PC-9 (cell line): ENCODE measurements around the gene DNAJB8. TPM values are rescaled to one million over a fixed set of nuclear protein-coding genes. Genes with fewer than 3 reads are reported as not detected.
A peak's percentile ranks its signal among the peaks of the same experiment; 100 is the strongest.

ENCODE experiments used
- BruUV-seq: library from RNA; stranded (reverse); fragments of 400-500 nt; replicated peaks from 2 replicates; lab custom pipeline; 2021; lab: Mats Ljungman, UMichigan
- CTCF ChIA-PET: fragments of 300-600 bp; sonication (Branson Sonifier 250); formaldehyde crosslinking; loops from one replicate; lab custom pipeline; 2022; ENCODE audit warnings: antibody characterized with exemption; lab: Charles Lee
- POLR2A ChIA-PET: fragments of 300-600 bp; sonication (Branson Sonifier 250); formaldehyde crosslinking; loops from one replicate; lab custom pipeline; 2022; ENCODE audit warnings: antibody characterized with exemption; ENCODE audit not compliant: unreplicated experiment; lab: Charles Lee
- DNase-seq, 2 experiments: peaks; one replicate each; pipeline versions ENCODE4 v3.0.0 to v3.0.0-alpha.2; 2015 to 2022; ENCODE audit warnings: mixed read lengths in 1 of 2
- H2AFZ ChIP-seq: fragments of 200-600 bp; sonication (generic); 2 replicates; pipeline ENCODE4 v1.8.1; 2017; ENCODE audit warnings: antibody characterized with exemption
- H3F3A ChIP-seq: fragments of 200-600 bp; sonication (generic); 2 replicates; pipeline ENCODE4 v1.8.1; 2017; ENCODE audit warnings: antibody characterized with exemption, mild to moderate bottlenecking, low read depth; ENCODE audit not compliant: insufficient read depth
- H3K27ac ChIP-seq: fragments of 200-600 bp; sonication (generic); 2 replicates; pipeline ENCODE4 v1.6.1; 2016; ENCODE audit warnings: mixed run types
- H3K27me3 ChIP-seq: fragments of 200-600 bp; sonication (generic); 2 replicates; pipeline ENCODE4 v1.6.1; 2016; ENCODE audit warnings: low read depth, mixed run types; ENCODE audit not compliant: insufficient read depth
- H3K36me3 ChIP-seq: fragments of 200-600 bp; sonication (generic); 2 replicates; pipeline ENCODE4 v1.6.1; 2016; ENCODE audit warnings: low read depth, mixed run types
- H3K4me1 ChIP-seq: fragments of 200-600 bp; sonication (generic); replicated peaks from 2 replicates; pipeline ENCODE4 v1.6.1; 2016; ENCODE audit warnings: mixed run types; ENCODE audit not compliant: insufficient read depth
- H3K4me2 ChIP-seq: fragments of 200-600 bp; sonication (generic); 2 replicates; pipeline ENCODE4 v1.6.1; 2017; ENCODE audit warnings: mixed run types
- H3K4me3 ChIP-seq: fragments of 200-600 bp; sonication (generic); 2 replicates; pipeline ENCODE4 v1.6.1; 2016; ENCODE audit warnings: mixed run types
- H3K79me2 ChIP-seq: fragments of 200-600 bp; sonication (generic); 2 replicates; pipeline ENCODE4 v1.6.1; 2017; ENCODE audit warnings: low read depth, mixed run types
- H3K9me2 ChIP-seq: fragments of 200-600 bp; sonication (generic); 2 replicates; pipeline ENCODE4 v1.8.1; 2017; ENCODE audit warnings: mild to moderate bottlenecking; ENCODE audit not compliant: insufficient read depth
- H3K9me3 ChIP-seq: fragments of 200-600 bp; sonication (generic); 2 replicates; pipeline ENCODE4 v1.8.1; 2016; ENCODE audit warnings: low read depth; ENCODE audit not compliant: insufficient read depth
- H4K20me1 ChIP-seq: fragments of 200-600 bp; sonication (generic); 2 replicates; pipeline ENCODE4 v1.8.1; 2017; ENCODE audit not compliant: insufficient read depth
- CTCF ChIP-seq: fragments of 200-600 bp; sonication (generic); conservative IDR thresholded peaks from 2 replicates; pipeline ENCODE4 v1.6.1; 2017; ENCODE audit warnings: mixed run types, antibody characterized with exemption, mild to moderate bottlenecking, moderate library complexity
- EZH2 ChIP-seq: fragments of 200-600 bp; sonication (generic); IDR thresholded peaks from 2 replicates; pipeline ENCODE4 v1.8.0; 2017; ENCODE audit warnings: antibody characterized with exemption, low read depth
- intact Hi-C: fragments of 100-400 bp; cut with micrococcal nuclease; formaldehyde crosslinking; loops from one replicate; pipeline ENCODE4 v1.10.0; 2022; ENCODE audit not compliant: unreplicated experiment
- total RNA-seq: library from RNA; stranded (reverse); gene quantifications from 2 replicates; pipeline ENCODE4 v1.2.3, GENCODE V29; 2021

Gene DNAJB8
- total RNA-seq, 1 experiment from 2014 or later: not detected

- Histone ChIP-seq H2AFZ (no peak overlapping the region), H3K4me1 (peaks cover 63% of the 10 kb centered on the region), H3K27ac (peak overlapping the region; percentile 77), H3K36me3 (no peaks in the 10 kb centered on the region), H3K9me2 (no peaks in the 10 kb centered on the region), H3K4me2 (peak overlapping the region; percentile 72), H3K79me2 (no peaks in the 10 kb centered on the region), H4K20me1 (no peaks in the 10 kb centered on the region), H3K9me3 (peaks cover 6% of the 10 kb centered on the region; the same call in 1 of the 2 replicates), H3F3A (peaks cover 40% of the 10 kb centered on the region), H3K27me3 (no peaks in the 10 kb centered on the region), H3K4me3 (no peak overlapping the region)
- ChIA-PET CTCF (no interaction called here), POLR2A (interaction anchor here (0.7 kb wide), 1 partner anchor 52 kb away, joined by 3 read pairs; no protein-coding TSS in a partner anchor)
- intact Hi-C loops: no loop called here
- TF ChIP-seq CTCF (no peak), EZH2 (no peak)
- no TSS peak for BruUV-seq
- peak in 1 of 2 experiments; percentile 71 for DNase-seq
These were observed 30.5 kb downstream of the DNAJB8 start for GRCh38 chr3:128436214-128436613.

- no peaks in the 10 kb centered on the region for H3K36me3 ChIP-seq
- BruUV-seq: no TSS peak
- H4K20me1 ChIP-seq: no peaks in the 10 kb centered on the region
- no peak overlapping the region for H2AFZ ChIP-seq
- CTCF ChIA-PET: interaction anchor here (1.0 kb wide), 1 partner anchor 16 kb away, joined by 3 read pairs; no protein-coding TSS in a partner anchor
- intact Hi-C loops: loop anchor here (1.0 kb wide), 2 partner anchors 48 to 53 kb away; no protein-coding TSS in a partner anchor
- peak overlapping the region; percentile 77 for H3K27ac ChIP-seq
- POLR2A ChIA-PET: interaction anchor here (0.7 kb wide), 1 partner anchor 1264 kb away, joined by 4 read pairs; no protein-coding TSS in a partner anchor
- TF ChIP-seq CTCF: no peak
- TF ChIP-seq EZH2: no peak
- peaks cover 63% of the 10 kb centered on the region for H3K4me1 ChIP-seq
- no peaks in the 10 kb centered on the region for H3K27me3 ChIP-seq
- peaks cover 44% of the 10 kb centered on the region for H3F3A ChIP-seq
- H3K9me3 ChIP-seq: peaks cover 6% of the 10 kb centered on the region; the same call in 1 of the 2 replicates
- H3K9me2 ChIP-seq: no peaks in the 10 kb centered on the region
- H3K79me2 ChIP-seq: no peaks in the 10 kb centered on the region
- peak overlapping the region; percentile 16; the same call in 1 of the 2 replicates for H3K4me3 ChIP-seq
- peak overlapping the region; percentile 72 for H3K4me2 ChIP-seq
- DNase-seq: no peak
These were observed 31.1 kb downstream of the DNAJB8 start for GRCh38 chr3:128435561-128435960.

- peak overlapping the region; percentile 87 for H3K4me2 ChIP-seq
- no peaks in the 10 kb centered on the region for H4K20me1 ChIP-seq
- H3K9me3 ChIP-seq: peaks cover 6% of the 10 kb centered on the region; the same call in 1 of the 2 replicates
- intact Hi-C loops: loop anchor here (1.0 kb wide), 2 partner anchors 48 to 53 kb away; no protein-coding TSS in a partner anchor
- H3F3A ChIP-seq: peaks cover 44% of the 10 kb centered on the region
- TF ChIP-seq CTCF: no peak
- H3K27me3 ChIP-seq: no peaks in the 10 kb centered on the region
- H2AFZ ChIP-seq: no peak overlapping the region
- H3K4me3 ChIP-seq: no peak overlapping the region
- peak; percentile 99 for DNase-seq
- H3K4me1 ChIP-seq: peaks cover 63% of the 10 kb centered on the region
- H3K9me2 ChIP-seq: no peaks in the 10 kb centered on the region
- H3K27ac ChIP-seq: peak overlapping the region; percentile 77
- POLR2A ChIA-PET: interaction anchor here (0.6 to 0.7 kb wide), 4 partner anchors 56 to 1264 kb away, joined by 3 to 4 read pairs (median 4); no protein-coding TSS in a partner anchor
- H3K79me2 ChIP-seq: no peaks in the 10 kb centered on the region
- CTCF ChIA-PET: interaction anchor here (0.7 to 1.0 kb wide), 2 partner anchors 16 to 265 kb away, joined by 3 read pairs; no protein-coding TSS in a partner anchor
- H3K36me3 ChIP-seq: no peaks in the 10 kb centered on the region
- BruUV-seq: no TSS peak
These were observed 31.6 kb downstream of the DNAJB8 start for GRCh38 chr3:128435058-128435457.
